Measurements from ENCODE around the gene TLCD5.
A peak's percentile ranks its signal among the peaks of the same experiment; 100 is the strongest.

DNA sequence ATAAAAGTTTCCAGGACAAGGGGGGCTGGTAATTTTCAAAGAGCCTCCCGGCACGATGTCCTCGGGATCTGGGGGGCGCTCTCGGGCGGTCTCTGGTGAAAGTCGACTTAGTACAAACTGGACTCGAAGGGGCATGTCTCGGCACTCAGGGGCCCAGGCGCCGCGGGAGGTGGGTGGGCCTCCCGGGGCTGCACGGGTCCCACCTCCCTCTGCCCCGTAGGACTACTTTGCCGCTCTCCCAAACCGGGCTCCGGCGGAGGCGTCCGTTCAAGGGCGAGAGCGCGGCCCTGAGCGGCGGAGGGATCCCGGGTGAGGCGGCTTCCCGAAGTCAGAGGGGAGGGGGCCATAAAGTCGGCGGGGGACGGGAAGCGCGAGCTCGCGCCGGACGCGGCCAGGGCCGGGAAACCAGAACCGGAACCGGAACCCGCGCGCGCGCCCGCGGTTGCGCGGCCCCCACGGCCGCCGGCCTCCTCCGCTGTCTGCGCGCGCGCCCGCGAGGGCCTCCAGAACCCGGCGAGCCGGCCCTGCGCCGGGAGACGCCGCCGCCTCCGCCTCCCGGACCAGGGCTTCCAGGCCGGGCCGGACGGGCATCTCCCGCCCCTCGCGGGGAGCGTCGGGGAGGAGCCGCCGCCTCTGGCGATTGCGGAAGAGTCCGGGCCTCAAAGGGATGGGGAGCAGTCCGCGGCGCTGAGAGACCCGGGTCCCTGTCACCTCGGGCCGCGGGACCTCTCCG, 11.0 kb downstream of the TLCD5 start, which contains the start of gene ARHGEF12:
- TF ChIP-seq, protein P1, sequence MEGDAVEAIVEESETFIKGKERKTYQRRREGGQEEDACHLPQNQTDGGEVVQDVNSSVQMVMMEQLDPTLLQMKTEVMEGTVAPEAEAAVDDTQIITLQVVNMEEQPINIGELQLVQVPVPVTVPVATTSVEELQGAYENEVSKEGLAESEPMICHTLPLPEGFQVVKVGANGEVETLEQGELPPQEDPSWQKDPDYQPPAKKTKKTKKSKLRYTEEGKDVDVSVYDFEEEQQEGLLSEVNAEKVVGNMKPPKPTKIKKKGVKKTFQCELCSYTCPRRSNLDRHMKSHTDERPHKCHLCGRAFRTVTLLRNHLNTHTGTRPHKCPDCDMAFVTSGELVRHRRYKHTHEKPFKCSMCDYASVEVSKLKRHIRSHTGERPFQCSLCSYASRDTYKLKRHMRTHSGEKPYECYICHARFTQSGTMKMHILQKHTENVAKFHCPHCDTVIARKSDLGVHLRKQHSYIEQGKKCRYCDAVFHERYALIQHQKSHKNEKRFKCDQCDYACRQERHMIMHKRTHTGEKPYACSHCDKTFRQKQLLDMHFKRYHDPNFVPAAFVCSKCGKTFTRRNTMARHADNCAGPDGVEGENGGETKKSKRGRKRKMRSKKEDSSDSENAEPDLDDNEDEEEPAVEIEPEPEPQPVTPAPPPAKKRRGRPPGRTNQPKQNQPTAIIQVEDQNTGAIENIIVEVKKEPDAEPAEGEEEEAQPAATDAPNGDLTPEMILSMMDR (conservative IDR thresholded peaks at IDR 0.05; ENCODE audit: low read depth, low read length), result peak; percentile 78
- no peak for TF ChIP-seq EZH2 (IDR thresholded peaks at IDR 0.05; ENCODE audit: borderline replicate concordance, low read depth, low read length, poor library complexity, severe bottlenecking)
